GM23248 (cell line): ENCODE data around the gene TMOD3.

ENCODE experiments used
- EZH2 ChIP-seq: fragments of 200-600 bp; sonication (generic); IDR thresholded peaks from 2 replicates; pipeline ENCODE4 v1.6.1; 2018; ENCODE audit warnings: antibody characterized with exemption, mild to moderate bottlenecking; ENCODE audit not compliant: insufficient read depth, poor library complexity, severe bottlenecking
- EZH2phosphoT487 ChIP-seq: fragments of 200-600 bp; sonication (generic); IDR thresholded peaks from 2 replicates; pipeline ENCODE4 v1.6.1; 2018; ENCODE audit warnings: antibody characterized with exemption, moderate library complexity, mild to moderate bottlenecking, low read depth; ENCODE audit not compliant: insufficient read depth

GRCh38 chr15:51866161-51866560 lies 36.7 kb downstream of the TMOD3 start:
- no peak for TF ChIP-seq EZH2
- no peak for TF ChIP-seq EZH2phosphoT487
